A549 (cell line): Measurements from ENCODE around the gene PRR5L.

Source experiments
- CEBPB ChIP-seq, 2 experiments: fragments of >200 bp in 1 of 2; sonication (Bioruptor Twin) in 1 of 2; formaldehyde crosslinking in 1 of 2; IDR thresholded peaks; 2 replicates each; pipeline ENCODE4 v1.6.1; 2012 to 2016
- CHD4 ChIP-seq: fragments of 200-600 bp; sonication (generic); IDR thresholded peaks from 2 replicates; pipeline ENCODE4 v1.6.1; 2016; ENCODE audit warnings: antibody characterized with exemption, mild to moderate bottlenecking, borderline replicate concordance
- TF ChIP-seq, protein P1 (sequence below): fragments of >200 bp; sonication (Bioruptor Twin); formaldehyde crosslinking; IDR thresholded peaks from 3 replicates; pipeline ENCODE4 v1.5.1; 2016
- TF ChIP-seq, protein P2 (sequence below): fragments of 150-350 bp; IDR thresholded peaks from 2 replicates; pipeline ENCODE4 v1.6.1; 2014; ENCODE audit warnings: low read depth, mild to moderate bottlenecking, low read length

DNA sequence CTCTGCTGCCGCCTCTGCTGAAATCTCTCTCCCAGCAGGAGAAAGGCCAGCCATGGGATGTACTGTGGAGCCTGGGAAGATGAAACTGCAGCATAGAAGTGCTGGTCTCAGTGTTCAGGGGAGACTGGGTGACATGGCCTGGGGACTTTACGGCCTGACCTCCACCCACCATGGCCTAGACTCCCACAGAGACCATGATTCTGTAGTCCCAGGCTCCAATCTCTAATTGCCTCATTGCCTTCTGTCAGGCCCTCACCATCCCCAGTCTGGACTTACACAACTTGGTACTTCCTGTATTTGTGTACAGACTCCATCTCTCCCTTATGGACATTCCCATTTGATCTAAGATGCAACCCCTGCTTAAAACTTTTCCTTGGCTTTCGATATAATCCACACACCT lies 170.9 kb downstream of the PRR5L start:
- TF ChIP-seq, protein P1, sequence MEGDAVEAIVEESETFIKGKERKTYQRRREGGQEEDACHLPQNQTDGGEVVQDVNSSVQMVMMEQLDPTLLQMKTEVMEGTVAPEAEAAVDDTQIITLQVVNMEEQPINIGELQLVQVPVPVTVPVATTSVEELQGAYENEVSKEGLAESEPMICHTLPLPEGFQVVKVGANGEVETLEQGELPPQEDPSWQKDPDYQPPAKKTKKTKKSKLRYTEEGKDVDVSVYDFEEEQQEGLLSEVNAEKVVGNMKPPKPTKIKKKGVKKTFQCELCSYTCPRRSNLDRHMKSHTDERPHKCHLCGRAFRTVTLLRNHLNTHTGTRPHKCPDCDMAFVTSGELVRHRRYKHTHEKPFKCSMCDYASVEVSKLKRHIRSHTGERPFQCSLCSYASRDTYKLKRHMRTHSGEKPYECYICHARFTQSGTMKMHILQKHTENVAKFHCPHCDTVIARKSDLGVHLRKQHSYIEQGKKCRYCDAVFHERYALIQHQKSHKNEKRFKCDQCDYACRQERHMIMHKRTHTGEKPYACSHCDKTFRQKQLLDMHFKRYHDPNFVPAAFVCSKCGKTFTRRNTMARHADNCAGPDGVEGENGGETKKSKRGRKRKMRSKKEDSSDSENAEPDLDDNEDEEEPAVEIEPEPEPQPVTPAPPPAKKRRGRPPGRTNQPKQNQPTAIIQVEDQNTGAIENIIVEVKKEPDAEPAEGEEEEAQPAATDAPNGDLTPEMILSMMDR: no peak
- TF ChIP-seq, protein P2, sequence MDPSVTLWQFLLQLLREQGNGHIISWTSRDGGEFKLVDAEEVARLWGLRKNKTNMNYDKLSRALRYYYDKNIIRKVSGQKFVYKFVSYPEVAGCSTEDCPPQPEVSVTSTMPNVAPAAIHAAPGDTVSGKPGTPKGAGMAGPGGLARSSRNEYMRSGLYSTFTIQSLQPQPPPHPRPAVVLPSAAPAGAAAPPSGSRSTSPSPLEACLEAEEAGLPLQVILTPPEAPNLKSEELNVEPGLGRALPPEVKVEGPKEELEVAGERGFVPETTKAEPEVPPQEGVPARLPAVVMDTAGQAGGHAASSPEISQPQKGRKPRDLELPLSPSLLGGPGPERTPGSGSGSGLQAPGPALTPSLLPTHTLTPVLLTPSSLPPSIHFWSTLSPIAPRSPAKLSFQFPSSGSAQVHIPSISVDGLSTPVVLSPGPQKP: no peak
- TF ChIP-seq CEBPB (IDR thresholded peaks at IDR 0.05): no peak
- no peak for TF ChIP-seq CHD4
